Cardiac fibroblast (primary cell): ENCODE data around the gene VPS4A.
"Not testable (repeated sequence)": the region's sequence is repeated elsewhere in the genome, so short reads cannot be mapped to it uniquely, and the experiment has no call there.

Experiments
- DNase-seq, 2 donors: peaks; one replicate each; pipeline versions ENCODE4 v3.0.0 to v3.0.0-alpha.2; 2010; ENCODE audit warnings: low read depth in 2 of 2
- H3K4me3 ChIP-seq, 2 donors: replicated peaks in 1 of 2; 1 replicate in 1 of 2; 2 replicates in 1 of 2; pipeline ENCODE4 v1.5.1; 2011; ENCODE audit warnings: low read depth in 2 of 2, low read length in 2 of 2, mild to moderate bottlenecking in 2 of 2, moderate library complexity in 1 of 2
- TF ChIP-seq, protein P1 (sequence below): IDR thresholded peaks from one replicate; pipeline ENCODE4 v1.5.1; 2011; ENCODE audit warnings: low read depth, mild to moderate bottlenecking, low read length, inconsistent platforms

VPS4A gene

DNA sequence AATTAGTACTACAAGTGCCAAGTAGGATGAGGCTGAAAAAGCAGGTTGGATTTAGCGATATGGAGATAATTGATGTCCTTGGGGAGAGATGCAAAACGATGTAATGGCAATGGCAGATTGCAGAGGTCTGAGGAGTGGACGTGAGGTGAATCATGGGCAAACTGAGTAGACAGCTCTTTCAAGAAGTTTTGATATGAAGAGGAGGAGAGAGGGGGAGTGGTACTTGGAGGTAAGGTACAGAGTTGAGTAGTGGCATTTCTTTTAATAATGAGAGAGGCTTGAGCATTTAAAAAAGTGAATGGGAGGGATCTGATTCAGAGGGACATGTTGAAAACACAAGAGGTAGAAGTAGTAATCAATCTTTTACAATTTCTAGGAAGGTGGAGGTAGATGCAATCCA lies 17.7 kb upstream of the VPS4A start:
- TF ChIP-seq, protein P1, sequence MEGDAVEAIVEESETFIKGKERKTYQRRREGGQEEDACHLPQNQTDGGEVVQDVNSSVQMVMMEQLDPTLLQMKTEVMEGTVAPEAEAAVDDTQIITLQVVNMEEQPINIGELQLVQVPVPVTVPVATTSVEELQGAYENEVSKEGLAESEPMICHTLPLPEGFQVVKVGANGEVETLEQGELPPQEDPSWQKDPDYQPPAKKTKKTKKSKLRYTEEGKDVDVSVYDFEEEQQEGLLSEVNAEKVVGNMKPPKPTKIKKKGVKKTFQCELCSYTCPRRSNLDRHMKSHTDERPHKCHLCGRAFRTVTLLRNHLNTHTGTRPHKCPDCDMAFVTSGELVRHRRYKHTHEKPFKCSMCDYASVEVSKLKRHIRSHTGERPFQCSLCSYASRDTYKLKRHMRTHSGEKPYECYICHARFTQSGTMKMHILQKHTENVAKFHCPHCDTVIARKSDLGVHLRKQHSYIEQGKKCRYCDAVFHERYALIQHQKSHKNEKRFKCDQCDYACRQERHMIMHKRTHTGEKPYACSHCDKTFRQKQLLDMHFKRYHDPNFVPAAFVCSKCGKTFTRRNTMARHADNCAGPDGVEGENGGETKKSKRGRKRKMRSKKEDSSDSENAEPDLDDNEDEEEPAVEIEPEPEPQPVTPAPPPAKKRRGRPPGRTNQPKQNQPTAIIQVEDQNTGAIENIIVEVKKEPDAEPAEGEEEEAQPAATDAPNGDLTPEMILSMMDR = no peak
- no peak for DNase-seq
- H3K4me3 ChIP-seq = no peak overlapping the region

DNA sequence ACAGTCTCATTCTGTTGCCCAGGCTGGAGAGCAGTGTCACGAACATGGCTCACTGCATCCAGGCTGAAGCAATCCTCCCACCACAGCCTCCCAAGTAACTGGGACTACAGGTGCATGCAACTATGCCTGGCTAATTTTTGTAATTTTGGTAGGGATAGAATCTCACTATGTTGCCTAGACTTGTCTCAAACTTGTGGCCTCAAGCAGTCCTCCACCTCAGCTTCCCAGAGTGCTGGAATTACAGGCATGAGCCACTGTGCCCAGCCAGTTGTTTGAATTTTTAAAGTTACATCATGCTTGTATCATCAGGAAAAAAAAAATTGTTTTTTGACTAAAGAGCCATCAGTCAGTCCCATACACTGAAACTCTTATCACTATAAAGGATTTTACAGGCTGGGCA lies 17.1 kb upstream of the VPS4A start:
- no peak for DNase-seq
- no peak overlapping the region for H3K4me3 ChIP-seq
- TF ChIP-seq, protein P1 = no peak

DNA sequence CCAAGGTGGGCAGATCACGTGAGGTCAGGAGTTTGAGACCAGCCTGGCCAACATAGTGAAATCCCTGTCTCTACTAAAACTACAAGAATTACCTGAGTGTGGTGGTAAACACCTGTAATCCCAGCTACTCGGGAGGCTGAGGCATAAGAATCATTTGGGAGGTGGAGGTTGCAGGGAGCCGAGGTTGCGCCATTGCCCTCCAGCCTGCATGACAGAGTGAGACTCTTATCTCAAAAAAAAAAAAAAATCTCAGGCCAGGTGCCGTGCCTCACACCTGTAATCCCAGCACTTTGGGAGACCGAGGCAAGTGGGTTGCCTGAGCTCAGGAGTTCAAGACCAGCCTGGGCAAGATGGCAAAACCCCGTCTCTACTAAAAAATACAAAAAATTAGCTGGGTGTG lies 14.4 kb upstream of the VPS4A start:
- not testable (repeated sequence) for H3K4me3 ChIP-seq, DNase-seq

DNA sequence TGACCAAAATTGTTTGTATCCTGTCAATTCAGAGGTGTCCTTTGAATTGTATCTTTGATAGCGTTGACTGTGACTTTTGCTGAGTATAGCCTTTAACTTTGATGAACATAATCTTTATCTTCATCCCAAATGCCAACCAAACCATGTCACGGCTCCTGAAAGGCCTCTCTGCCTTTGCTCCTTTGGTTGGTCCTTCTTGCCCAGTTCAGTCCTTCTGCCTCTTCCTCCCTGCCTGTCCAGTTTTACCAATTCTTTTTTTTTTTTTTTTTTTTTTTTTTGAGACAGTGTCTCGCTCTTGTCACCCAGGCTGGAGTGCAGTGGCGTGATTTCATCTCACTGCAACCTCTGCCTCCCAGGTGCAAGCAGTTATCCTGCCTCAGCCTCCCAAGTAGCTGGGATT lies 12.9 kb upstream of the VPS4A start:
- H3K4me3 ChIP-seq = no peak overlapping the region
- TF ChIP-seq, protein P1 = no peak
- DNase-seq = no peak

DNA sequence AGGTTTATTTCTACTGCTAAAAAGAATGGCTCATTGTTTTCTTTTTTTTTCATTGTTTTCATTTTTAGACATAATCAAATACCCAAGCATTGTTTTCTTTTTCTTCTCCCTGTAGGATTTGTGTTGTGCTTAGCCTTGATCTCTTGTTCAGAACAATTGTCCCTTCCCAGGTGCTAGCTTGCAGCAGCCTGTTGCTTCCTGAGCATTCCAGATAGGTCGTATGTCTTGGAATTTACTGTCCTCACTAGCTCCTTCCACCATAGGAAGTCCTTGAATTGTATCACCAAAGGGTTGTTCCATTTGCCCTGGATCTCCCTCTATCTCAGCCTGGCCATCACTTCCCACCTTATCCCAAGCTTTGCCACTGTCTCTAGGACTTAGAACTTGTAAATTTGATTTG lies 10.0 kb upstream of the VPS4A start:
- TF ChIP-seq, protein P1 = no peak
- H3K4me3 ChIP-seq = no peak overlapping the region
- no peak for DNase-seq

DNA sequence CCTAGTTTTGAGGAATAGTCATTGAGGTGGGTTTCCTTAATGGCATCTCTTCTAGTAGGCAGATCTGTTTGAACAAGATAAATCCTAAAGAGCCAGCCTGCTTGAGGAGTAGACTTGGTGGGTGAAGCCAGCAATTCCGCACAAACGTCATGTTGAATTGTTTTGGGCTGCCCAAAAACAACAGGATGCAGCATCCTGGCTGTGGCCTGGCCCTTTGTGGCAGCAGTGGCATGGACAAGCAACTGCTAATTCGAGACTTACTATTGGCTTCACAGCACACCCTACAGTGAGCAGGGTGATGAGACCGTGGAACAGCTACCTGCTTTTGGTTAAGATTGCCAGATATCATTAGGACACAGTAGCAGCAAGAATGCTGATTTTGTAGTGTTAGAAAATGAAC lies 9.3 kb upstream of the VPS4A start:
- TF ChIP-seq, protein P1 = no peak
- H3K4me3 ChIP-seq = no peak overlapping the region
- no peak for DNase-seq

DNA sequence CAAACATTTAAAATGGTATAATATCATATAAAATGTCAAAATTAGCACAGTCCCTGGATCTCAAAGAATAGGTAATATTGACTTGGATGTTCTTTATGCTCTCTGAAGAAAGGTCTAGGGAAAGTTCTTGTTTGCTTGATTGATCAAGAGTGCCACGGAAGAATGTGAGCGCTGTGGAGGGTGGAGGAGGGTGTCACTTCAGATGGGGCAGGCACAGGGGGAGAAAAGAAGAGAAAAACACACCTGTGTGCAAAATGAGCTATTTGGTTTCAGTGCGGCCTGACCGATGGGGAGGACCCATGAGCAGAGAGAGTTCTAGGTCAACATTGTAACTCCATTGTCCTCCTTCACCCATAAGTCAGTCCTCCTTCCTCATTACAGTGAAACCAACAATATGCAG lies 8.8 kb upstream of the VPS4A start:
- no peak for DNase-seq

More for the DNA sequence above, 8.8 kb upstream of the VPS4A start:
- TF ChIP-seq, protein P1 = no peak
- no peak overlapping the region for H3K4me3 ChIP-seq
